CD4-positive, alpha-beta T cell treated with Interleukin-10 for 1 hour (primary cell): ENCODE measurements around the gene LRRC75B.
"Not testable (repeated sequence)": the region's sequence is repeated elsewhere in the genome, so short reads cannot be mapped to it uniquely, and the experiment has no call there.

Experiments
- DNase-seq: peaks from one replicate; pipeline ENCODE4 v3.0.0-alpha.2; 2020

The LRRC75B gene

DNA sequence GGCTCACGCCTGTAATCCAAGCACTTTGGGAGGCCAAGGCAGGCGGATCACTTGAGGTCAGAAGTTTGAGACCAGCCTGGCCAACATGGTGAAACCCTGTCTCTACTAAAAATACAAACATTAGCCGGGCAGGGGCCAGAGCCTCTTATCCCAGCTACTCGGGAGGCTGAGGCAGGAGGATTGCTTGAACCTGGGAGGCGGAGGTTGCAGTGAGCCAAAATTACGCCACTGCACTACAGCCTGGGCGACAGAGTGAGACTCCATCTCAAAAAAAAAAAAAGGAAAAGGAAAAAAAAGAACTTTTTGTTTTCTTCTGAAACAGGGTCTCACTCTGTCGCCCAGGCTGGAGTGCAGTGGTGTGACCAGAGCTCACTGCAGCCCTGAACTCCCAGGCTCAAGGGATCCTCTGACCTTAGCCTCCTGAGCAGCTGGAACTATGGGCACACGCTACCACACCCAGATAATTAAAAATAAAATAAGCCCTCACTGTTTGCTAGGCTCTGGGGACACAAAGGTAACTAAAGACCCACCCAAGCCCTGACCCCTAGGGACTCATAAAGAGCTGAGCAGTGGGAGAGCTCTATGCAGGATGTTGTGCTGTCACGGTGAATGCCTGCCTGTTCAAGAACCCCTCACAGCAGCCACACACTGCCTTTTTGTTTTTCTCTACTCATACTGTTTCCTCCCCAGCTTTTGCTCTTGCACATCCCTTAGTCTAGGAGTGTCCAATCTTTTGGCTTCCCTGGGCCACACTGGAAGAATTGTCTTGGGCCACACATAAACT lies 40.2 kb downstream of the LRRC75B start:
- DNase-seq: not testable (repeated sequence)

DNA sequence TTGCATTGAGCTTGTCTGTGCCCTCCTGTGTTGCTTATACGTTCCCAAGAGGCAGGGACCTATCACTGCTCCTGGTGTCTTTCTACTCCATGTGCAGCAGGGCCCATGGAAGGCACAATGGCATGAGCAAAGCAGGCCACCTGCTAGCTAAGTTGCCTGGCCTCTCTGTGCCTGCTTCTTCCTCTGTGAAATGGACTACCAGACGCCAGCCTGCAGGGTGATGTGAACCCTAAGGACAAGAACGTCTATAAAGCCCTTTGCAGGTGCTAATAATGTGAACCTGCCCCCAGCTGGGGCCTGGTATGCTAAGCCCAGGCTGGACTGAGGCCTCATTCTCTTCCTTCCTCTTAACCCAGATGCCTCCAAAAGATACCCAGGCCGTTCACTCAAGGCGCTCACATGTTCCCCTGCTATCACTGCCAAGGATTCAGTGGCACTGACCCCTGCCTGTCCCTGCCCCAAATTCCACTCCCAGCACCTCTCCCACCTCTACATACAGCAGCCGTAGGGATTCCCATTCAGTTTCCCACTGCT lies 41.9 kb downstream of the LRRC75B start:
- no peak for DNase-seq

DNA sequence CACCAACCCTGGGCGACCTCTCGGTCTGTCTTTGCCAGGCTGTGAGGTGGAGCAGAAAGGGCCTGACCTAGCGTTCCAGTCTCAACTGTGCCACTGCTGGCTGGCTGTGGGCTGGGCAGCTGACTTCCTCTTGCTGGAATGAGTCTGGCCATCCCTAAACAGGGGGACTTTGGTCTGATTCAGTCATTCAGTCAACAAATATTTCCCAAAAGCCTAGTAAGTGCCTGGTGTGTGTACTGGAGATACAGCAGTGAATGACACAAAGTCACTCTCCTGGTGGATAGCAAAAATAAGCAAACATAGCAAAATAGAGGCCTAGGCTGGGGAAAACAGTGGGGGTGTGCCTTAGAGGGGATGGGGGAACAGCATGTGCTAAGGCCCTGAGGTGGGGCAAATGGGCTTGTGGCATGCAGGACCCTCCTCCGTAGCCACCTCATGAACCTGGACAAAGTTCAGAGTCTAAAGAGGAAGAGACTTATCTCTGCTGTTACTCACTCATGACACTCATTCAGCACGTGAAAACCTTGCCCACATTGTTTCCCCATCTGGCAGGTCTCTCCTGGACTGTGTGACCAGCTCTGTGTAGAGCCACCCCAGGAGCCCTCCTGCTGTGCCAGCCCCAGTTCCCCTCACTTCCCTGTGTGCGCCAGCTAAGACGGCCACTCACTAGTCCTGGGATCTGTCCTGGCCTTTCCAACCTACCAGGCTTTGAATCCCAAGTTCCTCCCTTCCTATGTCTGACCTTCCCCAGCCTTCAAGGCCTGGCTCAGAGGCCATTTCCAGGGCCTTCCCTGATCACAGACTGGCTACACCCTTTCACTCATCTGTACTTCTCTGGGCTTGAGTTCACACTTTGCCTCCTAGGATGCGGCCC lies 42.6 kb downstream of the LRRC75B start:
- no peak for DNase-seq

GRCh38 chr22:24548812-24549211 lies 44.1 kb downstream of the LRRC75B start:
- DNase-seq: no peak

DNA sequence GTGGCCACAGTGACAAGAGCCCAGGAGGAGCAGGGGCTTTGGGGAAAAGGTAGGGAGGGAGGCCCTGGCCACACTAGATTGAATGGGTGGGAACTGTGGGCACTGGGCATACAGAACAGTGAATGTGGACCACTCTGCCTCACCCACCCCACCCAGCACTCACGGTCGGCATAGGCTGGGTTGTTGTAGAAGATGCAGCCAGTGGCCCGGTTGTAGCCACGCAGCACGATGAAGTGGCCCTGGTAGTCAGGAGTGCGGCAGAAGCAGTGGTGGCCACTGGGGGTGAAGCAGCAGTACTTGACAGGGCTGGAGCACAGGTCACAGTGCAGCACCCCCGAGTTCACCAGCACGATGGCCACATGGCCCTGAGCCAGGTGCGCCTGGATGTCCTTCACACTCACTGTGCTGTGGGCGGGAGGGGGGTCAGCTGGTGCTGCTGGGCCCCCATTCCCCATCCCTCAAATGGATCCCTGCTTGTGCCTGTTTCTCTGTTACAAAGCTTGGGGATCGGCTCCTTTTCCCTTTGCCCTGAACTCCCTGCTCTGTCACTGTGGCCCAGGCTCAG lies 49.1 kb downstream of the LRRC75B start:
- DNase-seq: no peak

- no peak for DNase-seq
Observed at GRCh38 chr22:24543185-24543601, 49.7 kb downstream of the LRRC75B start.

- DNase-seq: no peak
Observed at GRCh38 chr22:24542641-24543040, 50.2 kb downstream of the LRRC75B start.

GRCh38 chr22:24541681-24542515 lies 51.0 kb downstream of the LRRC75B start:
- DNase-seq: no peak

- DNase-seq: no peak
Observed at GRCh38 chr22:24540470-24540869, 52.4 kb downstream of the LRRC75B start.

DNA sequence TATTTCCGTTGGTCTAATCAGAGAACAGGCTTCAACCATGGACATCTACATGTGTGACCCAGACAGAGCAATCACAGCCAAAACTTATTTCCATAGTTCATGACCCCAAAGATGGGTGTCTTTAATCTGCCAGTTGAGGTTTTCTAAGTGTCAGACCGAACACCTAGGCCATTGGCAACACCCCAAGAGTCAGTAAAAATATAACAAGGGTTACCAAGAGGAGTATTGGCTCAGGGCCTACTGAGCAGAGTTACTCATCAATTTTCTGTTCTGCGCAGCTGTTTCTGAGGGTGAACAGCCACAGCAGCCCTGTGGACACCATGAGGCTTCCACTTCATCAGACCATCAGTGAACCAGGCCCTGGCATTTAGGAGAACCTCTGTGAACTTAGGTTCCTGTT lies 56.8 kb downstream of the LRRC75B start:
- DNase-seq: no peak
